Neural crest cell (in vitro differentiated cells): ENCODE measurements around the gene ERF. TPM values are rescaled to one million over a fixed set of nuclear protein-coding genes. Genes with fewer than 3 reads are reported as not detected.
A peak's percentile ranks its signal among the peaks of the same experiment; 100 is the strongest.

Source experiments
- DNase-seq: peaks from one replicate; pipeline ENCODE4 v3.0.0; 2021; ENCODE audit warnings: low read depth, mixed read lengths, low spot score
- H3K27ac Mint-ChIP-seq: one replicate; pipeline ENCODE4 v1.8.0; 2021; ENCODE audit warnings: mild to moderate bottlenecking, mixed read lengths; ENCODE audit not compliant: unreplicated experiment
- H3K27me3 Mint-ChIP-seq: 2 replicates; pipeline ENCODE4 v1.8.0; 2021; ENCODE audit warnings: low read depth, mild to moderate bottlenecking, mixed read lengths
- H3K36me3 Mint-ChIP-seq: 2 replicates; pipeline ENCODE4 v1.8.0; 2021; ENCODE audit warnings: low read depth, mild to moderate bottlenecking, mixed read lengths
- H3K4me1 Mint-ChIP-seq: 2 replicates; pipeline ENCODE4 v1.8.0; 2021; ENCODE audit warnings: mixed read lengths
- H3K4me3 Mint-ChIP-seq: one replicate; pipeline ENCODE4 v1.8.0; 2021; ENCODE audit warnings: mild to moderate bottlenecking, mixed read lengths
- H3K9me3 Mint-ChIP-seq: 2 replicates; pipeline ENCODE4 v1.8.0; 2021; ENCODE audit warnings: mixed read lengths
- total RNA-seq: library from RNA; stranded (reverse); gene quantifications from 2 replicates; pipeline ENCODE4 v1.2.1, GENCODE V29; 2021
- TF ChIP-seq, protein P1 (sequence below): fragments of 200-600 bp; sonication (generic); conservative IDR thresholded peaks from 2 replicates; pipeline ENCODE4 v1.5.0; 2021; ENCODE audit warnings: antibody characterized with exemption, mild to moderate bottlenecking

Gene ERF
- total RNA-seq, 1 donor from 2014 or later, result 102 TPM

DNA sequence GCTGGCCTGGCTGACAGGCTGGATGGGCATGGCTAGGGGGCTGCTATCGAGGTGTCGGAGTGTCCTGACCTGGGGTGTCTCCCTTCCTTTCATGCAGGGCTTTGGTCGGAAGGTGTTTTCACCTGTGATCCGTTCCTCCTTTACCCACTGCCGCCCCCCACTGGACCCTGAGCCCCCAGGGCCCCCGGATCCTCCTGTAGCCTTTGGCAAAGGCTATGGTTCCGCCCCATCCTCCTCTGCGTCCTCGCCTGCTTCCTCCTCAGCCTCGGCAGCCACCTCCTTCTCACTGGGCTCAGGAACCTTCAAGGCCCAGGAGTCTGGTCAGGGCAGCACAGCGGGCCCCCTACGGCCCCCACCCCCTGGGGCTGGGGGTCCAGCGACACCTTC is 35.2 kb upstream of the ERF start:
- H3K36me3 Mint-ChIP-seq, result peaks cover 5% of the 10 kb centered on the region
- H3K4me3 Mint-ChIP-seq, result no peak overlapping the region
- TF ChIP-seq, protein P1, sequence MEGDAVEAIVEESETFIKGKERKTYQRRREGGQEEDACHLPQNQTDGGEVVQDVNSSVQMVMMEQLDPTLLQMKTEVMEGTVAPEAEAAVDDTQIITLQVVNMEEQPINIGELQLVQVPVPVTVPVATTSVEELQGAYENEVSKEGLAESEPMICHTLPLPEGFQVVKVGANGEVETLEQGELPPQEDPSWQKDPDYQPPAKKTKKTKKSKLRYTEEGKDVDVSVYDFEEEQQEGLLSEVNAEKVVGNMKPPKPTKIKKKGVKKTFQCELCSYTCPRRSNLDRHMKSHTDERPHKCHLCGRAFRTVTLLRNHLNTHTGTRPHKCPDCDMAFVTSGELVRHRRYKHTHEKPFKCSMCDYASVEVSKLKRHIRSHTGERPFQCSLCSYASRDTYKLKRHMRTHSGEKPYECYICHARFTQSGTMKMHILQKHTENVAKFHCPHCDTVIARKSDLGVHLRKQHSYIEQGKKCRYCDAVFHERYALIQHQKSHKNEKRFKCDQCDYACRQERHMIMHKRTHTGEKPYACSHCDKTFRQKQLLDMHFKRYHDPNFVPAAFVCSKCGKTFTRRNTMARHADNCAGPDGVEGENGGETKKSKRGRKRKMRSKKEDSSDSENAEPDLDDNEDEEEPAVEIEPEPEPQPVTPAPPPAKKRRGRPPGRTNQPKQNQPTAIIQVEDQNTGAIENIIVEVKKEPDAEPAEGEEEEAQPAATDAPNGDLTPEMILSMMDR, result no peak
- H3K9me3 Mint-ChIP-seq, result no peaks in the 10 kb centered on the region
- DNase-seq, result no peak
- H3K27me3 Mint-ChIP-seq, result no peaks in the 10 kb centered on the region
- H3K27ac Mint-ChIP-seq, result no peak overlapping the region
- H3K4me1 Mint-ChIP-seq, result peaks cover 20% of the 10 kb centered on the region

- no peaks in the 10 kb centered on the region for H3K9me3 Mint-ChIP-seq
- H3K27me3 Mint-ChIP-seq, result peaks cover 4% of the 10 kb centered on the region
- TF ChIP-seq, protein P1, result no peak
- peaks cover 25% of the 10 kb centered on the region for H3K4me1 Mint-ChIP-seq
- DNase-seq, result no peak
- no peak overlapping the region for H3K27ac Mint-ChIP-seq
- H3K4me3 Mint-ChIP-seq, result peak overlapping the region; percentile 41
- peaks cover 9% of the 10 kb centered on the region for H3K36me3 Mint-ChIP-seq
Observed at GRCh38 chr19:42289556-42290041, 34.7 kb upstream of the ERF start.

DNA sequence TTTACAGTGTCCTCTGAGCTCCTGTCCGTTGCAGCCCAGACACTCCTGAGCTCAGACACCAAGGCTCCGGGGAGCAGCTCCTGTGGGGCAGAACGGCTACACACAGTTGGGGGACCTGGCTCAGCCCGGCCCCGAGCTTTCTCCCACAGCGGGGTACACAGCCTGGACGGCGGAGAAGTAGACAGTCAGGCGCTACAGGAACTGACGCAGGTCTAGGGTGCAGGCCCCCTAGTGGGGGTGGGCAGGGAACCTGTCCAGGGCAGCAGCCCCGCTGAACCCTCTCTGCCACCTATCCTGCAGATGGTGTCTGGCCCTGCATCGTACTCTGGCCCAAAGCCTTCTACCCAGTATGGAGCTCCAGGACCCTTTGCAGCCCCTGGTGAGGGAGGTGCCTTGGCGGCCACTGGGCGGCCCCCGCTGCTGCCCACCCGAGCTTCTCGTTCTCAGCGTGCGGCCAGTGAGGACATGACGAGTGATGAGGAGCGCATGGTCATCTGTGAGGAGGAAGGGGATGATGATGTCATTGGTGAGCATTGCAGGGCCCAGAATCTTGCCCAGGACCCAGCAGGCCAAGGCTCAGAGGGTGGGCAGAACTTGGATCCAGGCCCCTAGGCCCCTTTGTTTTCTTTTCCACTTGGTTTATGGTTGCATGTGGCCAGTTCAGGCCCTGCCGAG is 34.1 kb upstream of the ERF start:
- DNase-seq, result no peak
- H3K4me1 Mint-ChIP-seq, result peaks cover 26% of the 10 kb centered on the region
- H3K36me3 Mint-ChIP-seq, result peaks cover 9% of the 10 kb centered on the region
- H3K27me3 Mint-ChIP-seq, result peaks cover 4% of the 10 kb centered on the region
- no peaks in the 10 kb centered on the region for H3K9me3 Mint-ChIP-seq
- no peak overlapping the region for H3K27ac Mint-ChIP-seq
- TF ChIP-seq, protein P1, result no peak
- H3K4me3 Mint-ChIP-seq, result peak overlapping the region; percentile 72

DNA sequence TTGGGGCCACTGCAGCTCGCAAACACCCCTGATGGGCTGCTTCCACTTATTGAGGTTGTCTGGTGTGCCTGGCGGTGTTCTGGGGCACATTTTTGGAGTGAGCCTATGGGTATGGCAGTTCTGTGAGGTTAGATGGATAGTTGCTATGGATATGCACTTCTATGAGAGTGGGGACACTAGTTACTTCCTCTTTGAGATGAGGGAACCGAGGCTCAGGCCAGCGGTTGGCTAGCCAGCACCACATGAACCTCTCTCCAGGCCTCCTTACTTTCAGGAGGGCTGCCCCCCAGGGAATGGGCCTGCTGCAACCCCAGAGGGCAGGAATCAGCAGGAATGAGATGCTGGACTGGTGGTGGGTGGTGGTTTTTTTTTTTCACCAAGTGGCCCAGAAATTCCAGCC is 33.5 kb upstream of the ERF start:
- TF ChIP-seq, protein P1, result no peak
- DNase-seq, result no peak
- H3K9me3 Mint-ChIP-seq, result no peaks in the 10 kb centered on the region
- peaks cover 4% of the 10 kb centered on the region for H3K27me3 Mint-ChIP-seq
- H3K27ac Mint-ChIP-seq, result no peak overlapping the region
- peak overlapping the region; percentile 72 for H3K4me3 Mint-ChIP-seq
- peaks cover 25% of the 10 kb centered on the region for H3K4me1 Mint-ChIP-seq
- H3K36me3 Mint-ChIP-seq, result peaks cover 9% of the 10 kb centered on the region

DNA sequence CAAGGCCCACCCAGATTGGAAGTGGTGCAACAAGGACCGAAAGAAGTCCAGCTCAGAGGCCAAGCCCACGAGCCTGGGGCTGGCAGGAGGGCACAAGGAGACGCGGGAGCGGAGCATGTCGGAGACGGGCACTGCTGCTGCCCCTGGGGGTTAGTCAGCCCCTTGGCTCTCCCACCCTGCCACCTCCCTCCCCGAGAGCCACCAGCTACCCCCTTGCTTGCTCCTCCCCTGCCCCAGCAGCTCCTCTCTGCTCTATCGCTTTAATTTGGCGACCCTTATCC is 32.8 kb upstream of the ERF start:
- no peak for DNase-seq
- Mint-ChIP-seq H3K36me3 (peaks cover 7% of the 10 kb centered on the region), H3K9me3 (no peaks in the 10 kb centered on the region), H3K27me3 (peaks cover 4% of the 10 kb centered on the region), H3K4me3 (peak overlapping the region; percentile 72), H3K27ac (no peak overlapping the region), H3K4me1 (peaks cover 23% of the 10 kb centered on the region)
- TF ChIP-seq, protein P1, result no peak
